ENCODE measurements around the gene ZSWIM5. TPM values are rescaled to one million over a fixed set of nuclear protein-coding genes. Genes with fewer than 3 reads are reported as not detected.

Gene ZSWIM5
- total and polyA plus RNA-seq, 4 donors = 0.67 to 2.9 (median 1.3) TPM

GRCh38 chr1:45216200-45216541, 9.8 kb upstream of the ZSWIM5 start:
- no peaks in the 10 kb centered on the region for H3K4me1 ChIP-seq (ENCODE audit: control insufficient read depth in 4 of 4, insufficient read depth in 4 of 4, low read length in 3 of 4)
- no peak for TF ChIP-seq EGR1 (IDR thresholded peaks at IDR 0.05; ENCODE audit: low read depth in 2 of 2)
- TF ChIP-seq REST (IDR thresholded peaks at IDR 0.05) = no peak
- TF ChIP-seq SP1 (IDR thresholded peaks at IDR 0.05) = no peak
- no peak for TF ChIP-seq GABPA (IDR thresholded peaks at IDR 0.05 in 1 of 2, conservative IDR thresholded peaks at IDR 0.05 in 1 of 2)
- no peak for TF ChIP-seq RAD21 (IDR thresholded peaks at IDR 0.05)
- no peak for TF ChIP-seq ATF3 (IDR thresholded peaks at IDR 0.05)
- TF ChIP-seq HNF4G (IDR thresholded peaks at IDR 0.05) = no peak
- no peak for TF ChIP-seq FOXA1 (IDR thresholded peaks at IDR 0.05)
- TF ChIP-seq NR2F2 (IDR thresholded peaks at IDR 0.05) = no peak
- no peak for TF ChIP-seq TAF1 (conservative IDR thresholded peaks at IDR 0.05)
- H3K27ac ChIP-seq (ENCODE audit: low read depth in 1 of 2, low read length in 2 of 2) = no peak overlapping the region
- H3K27me3 ChIP-seq (ENCODE audit: control insufficient read depth in 4 of 4, insufficient read depth in 4 of 4, low read length in 3 of 4) = no peaks in the 10 kb centered on the region
- H3K9me3 ChIP-seq (ENCODE audit: control insufficient read depth in 4 of 4, low read length in 3 of 4) = no peaks in the 10 kb centered on the region
- no peak overlapping the region for H3K4me3 ChIP-seq (ENCODE audit: low read depth in 1 of 3, low read length in 3 of 3)
- no peaks in the 10 kb centered on the region for H3K36me3 ChIP-seq (ENCODE audit: control insufficient read depth in 4 of 4, insufficient read depth in 3 of 4, low read depth in 1 of 4, low read length in 3 of 4)
- no peak overlapping the region for H3K9ac ChIP-seq (ENCODE audit: low read depth in 1 of 2, low read length in 2 of 2)
- DNase-seq (ENCODE audit: low spot score) = no peak
- WGBS = 94% methylated on average over 1 of the region's 1 CpG

- Histone ChIP-seq H3K27me3 (ENCODE audit: control insufficient read depth in 4 of 4, insufficient read depth in 4 of 4, low read length in 3 of 4) (no peaks in the 10 kb centered on the region), H3K9me3 (ENCODE audit: control insufficient read depth in 4 of 4, low read length in 3 of 4) (no peaks in the 10 kb centered on the region), H3K9ac (ENCODE audit: low read depth in 1 of 2, low read length in 2 of 2) (no peak overlapping the region), H3K4me1 (ENCODE audit: control insufficient read depth in 4 of 4, insufficient read depth in 4 of 4, low read length in 3 of 4) (no peaks in the 10 kb centered on the region), H3K27ac (ENCODE audit: low read depth in 1 of 2, low read length in 2 of 2) (no peak overlapping the region), H3K36me3 (ENCODE audit: control insufficient read depth in 4 of 4, insufficient read depth in 3 of 4, low read depth in 1 of 4, low read length in 3 of 4) (no peaks in the 10 kb centered on the region), H3K4me3 (ENCODE audit: low read depth in 1 of 3, low read length in 3 of 3) (no peak overlapping the region)
- DNase-seq (ENCODE audit: low spot score) = no peak
- TF ChIP-seq MAX (IDR thresholded peaks at IDR 0.05) = no peak
- TF ChIP-seq CTCF (IDR thresholded peaks at IDR 0.05; ENCODE audit: low read depth, low read length, missing input control) = no peak
- TF ChIP-seq HNF4A (conservative IDR thresholded peaks at IDR 0.05) = no peak
- TF ChIP-seq RAD21 (IDR thresholded peaks at IDR 0.05) = no peak
- no peak for TF ChIP-seq EGR1 (IDR thresholded peaks at IDR 0.05; ENCODE audit: low read depth in 2 of 2)
- WGBS = 91% methylated on average over 3 of the region's 3 CpGs
These were observed 9.2 kb upstream of the ZSWIM5 start for GRCh38 chr1:45215485-45216199.

Measured in liver (tissue), 9 donors.